PFSK-1 (cell line): Measurements from ENCODE around the gene CC2D2B.

Source experiments
- POLR2AphosphoS5 ChIP-seq: IDR thresholded peaks from 2 replicates; pipeline ENCODE4 v1.6.1; 2012; ENCODE audit warnings: low read depth, mild to moderate bottlenecking, control low read depth, low read length, moderate library complexity
- TAF1 ChIP-seq: IDR thresholded peaks from 2 replicates; pipeline ENCODE4 v1.6.1; 2012; ENCODE audit warnings: low read length, control low read depth, borderline replicate concordance; ENCODE audit not compliant: insufficient read depth
- TF ChIP-seq, protein P1 (sequence below), 2 experiments: IDR thresholded peaks; 2 replicates each; pipeline versions ENCODE4 v1.6.1 to v1.8.0; 2011 to 2012; ENCODE audit warnings: low read depth in 2 of 2, low read length in 2 of 2, control low read depth in 1 of 2, inconsistent platforms in 1 of 2, mild to moderate bottlenecking in 1 of 2, moderate library complexity in 1 of 2; ENCODE audit not compliant: insufficient read depth in 1 of 2

GRCh38 chr10:95925033-95925432, 17.3 kb downstream of the CC2D2B start:
- TF ChIP-seq, protein P1, sequence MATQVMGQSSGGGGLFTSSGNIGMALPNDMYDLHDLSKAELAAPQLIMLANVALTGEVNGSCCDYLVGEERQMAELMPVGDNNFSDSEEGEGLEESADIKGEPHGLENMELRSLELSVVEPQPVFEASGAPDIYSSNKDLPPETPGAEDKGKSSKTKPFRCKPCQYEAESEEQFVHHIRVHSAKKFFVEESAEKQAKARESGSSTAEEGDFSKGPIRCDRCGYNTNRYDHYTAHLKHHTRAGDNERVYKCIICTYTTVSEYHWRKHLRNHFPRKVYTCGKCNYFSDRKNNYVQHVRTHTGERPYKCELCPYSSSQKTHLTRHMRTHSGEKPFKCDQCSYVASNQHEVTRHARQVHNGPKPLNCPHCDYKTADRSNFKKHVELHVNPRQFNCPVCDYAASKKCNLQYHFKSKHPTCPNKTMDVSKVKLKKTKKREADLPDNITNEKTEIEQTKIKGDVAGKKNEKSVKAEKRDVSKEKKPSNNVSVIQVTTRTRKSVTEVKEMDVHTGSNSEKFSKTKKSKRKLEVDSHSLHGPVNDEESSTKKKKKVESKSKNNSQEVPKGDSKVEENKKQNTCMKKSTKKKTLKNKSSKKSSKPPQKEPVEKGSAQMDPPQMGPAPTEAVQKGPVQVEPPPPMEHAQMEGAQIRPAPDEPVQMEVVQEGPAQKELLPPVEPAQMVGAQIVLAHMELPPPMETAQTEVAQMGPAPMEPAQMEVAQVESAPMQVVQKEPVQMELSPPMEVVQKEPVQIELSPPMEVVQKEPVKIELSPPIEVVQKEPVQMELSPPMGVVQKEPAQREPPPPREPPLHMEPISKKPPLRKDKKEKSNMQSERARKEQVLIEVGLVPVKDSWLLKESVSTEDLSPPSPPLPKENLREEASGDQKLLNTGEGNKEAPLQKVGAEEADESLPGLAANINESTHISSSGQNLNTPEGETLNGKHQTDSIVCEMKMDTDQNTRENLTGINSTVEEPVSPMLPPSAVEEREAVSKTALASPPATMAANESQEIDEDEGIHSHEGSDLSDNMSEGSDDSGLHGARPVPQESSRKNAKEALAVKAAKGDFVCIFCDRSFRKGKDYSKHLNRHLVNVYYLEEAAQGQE (IDR thresholded peaks at IDR 0.05; ENCODE audit: insufficient read depth in 1 of 2, low read depth in 2 of 2, low read length in 2 of 2), result no peak
- TF ChIP-seq POLR2AphosphoS5 (no peak), TAF1 (no peak)
